Vagina (tissue), 2 donors: ENCODE data around the gene DPYD.

Source experiments
- POLR2A ChIP-seq, 2 donors: fragments of 450-650 bp; IDR thresholded peaks; one replicate each; pipeline ENCODE4 v1.6.1; 2017; ENCODE audit warnings: antibody characterized with exemption in 2 of 2, mild to moderate bottlenecking in 2 of 2, moderate library complexity in 2 of 2
- POLR2AphosphoS5 ChIP-seq, 2 donors: sonication (generic); formaldehyde crosslinking; IDR thresholded peaks; one replicate each; pipeline ENCODE4 v1.9.0; 2017; ENCODE audit warnings: antibody characterized with exemption in 2 of 2, mild to moderate bottlenecking in 2 of 2, low read depth in 1 of 2; ENCODE audit not compliant: insufficient read depth in 1 of 2
- TF ChIP-seq, protein P1 (sequence below), 3 experiments: fragments of 450-650 bp in 2 of 3; fragments of 200-600 bp in 1 of 3; sonication (generic) in 1 of 3; IDR thresholded peaks; one replicate each; pipeline ENCODE4 v1.5.1; 2017 to 2019; ENCODE audit warnings: antibody characterized with exemption in 3 of 3, mild to moderate bottlenecking in 2 of 3, moderate library complexity in 2 of 3

GRCh38 chr1:97711858-97712257 is 209.0 kb downstream of the DPYD start:
- TF ChIP-seq, protein P1, sequence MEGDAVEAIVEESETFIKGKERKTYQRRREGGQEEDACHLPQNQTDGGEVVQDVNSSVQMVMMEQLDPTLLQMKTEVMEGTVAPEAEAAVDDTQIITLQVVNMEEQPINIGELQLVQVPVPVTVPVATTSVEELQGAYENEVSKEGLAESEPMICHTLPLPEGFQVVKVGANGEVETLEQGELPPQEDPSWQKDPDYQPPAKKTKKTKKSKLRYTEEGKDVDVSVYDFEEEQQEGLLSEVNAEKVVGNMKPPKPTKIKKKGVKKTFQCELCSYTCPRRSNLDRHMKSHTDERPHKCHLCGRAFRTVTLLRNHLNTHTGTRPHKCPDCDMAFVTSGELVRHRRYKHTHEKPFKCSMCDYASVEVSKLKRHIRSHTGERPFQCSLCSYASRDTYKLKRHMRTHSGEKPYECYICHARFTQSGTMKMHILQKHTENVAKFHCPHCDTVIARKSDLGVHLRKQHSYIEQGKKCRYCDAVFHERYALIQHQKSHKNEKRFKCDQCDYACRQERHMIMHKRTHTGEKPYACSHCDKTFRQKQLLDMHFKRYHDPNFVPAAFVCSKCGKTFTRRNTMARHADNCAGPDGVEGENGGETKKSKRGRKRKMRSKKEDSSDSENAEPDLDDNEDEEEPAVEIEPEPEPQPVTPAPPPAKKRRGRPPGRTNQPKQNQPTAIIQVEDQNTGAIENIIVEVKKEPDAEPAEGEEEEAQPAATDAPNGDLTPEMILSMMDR (IDR thresholded peaks at IDR 0.05): no peak
- TF ChIP-seq POLR2A (IDR thresholded peaks at IDR 0.05) (no peak), POLR2AphosphoS5 (IDR thresholded peaks at IDR 0.05; ENCODE audit: insufficient read depth in 1 of 2, low read depth in 1 of 2) (no peak)
